Putamen (tissue), 1 donor: ENCODE results near the gene ZNF688.
"Not testable (repeated sequence)": the region's sequence is repeated elsewhere in the genome, so short reads cannot be mapped to it uniquely, and the experiment has no call there.

Experiments used
- DNase-seq: peaks from one replicate; pipeline ENCODE4 v3.0.0-alpha.2; 2016; ENCODE audit warnings: low spot score

Gene ZNF688

DNA sequence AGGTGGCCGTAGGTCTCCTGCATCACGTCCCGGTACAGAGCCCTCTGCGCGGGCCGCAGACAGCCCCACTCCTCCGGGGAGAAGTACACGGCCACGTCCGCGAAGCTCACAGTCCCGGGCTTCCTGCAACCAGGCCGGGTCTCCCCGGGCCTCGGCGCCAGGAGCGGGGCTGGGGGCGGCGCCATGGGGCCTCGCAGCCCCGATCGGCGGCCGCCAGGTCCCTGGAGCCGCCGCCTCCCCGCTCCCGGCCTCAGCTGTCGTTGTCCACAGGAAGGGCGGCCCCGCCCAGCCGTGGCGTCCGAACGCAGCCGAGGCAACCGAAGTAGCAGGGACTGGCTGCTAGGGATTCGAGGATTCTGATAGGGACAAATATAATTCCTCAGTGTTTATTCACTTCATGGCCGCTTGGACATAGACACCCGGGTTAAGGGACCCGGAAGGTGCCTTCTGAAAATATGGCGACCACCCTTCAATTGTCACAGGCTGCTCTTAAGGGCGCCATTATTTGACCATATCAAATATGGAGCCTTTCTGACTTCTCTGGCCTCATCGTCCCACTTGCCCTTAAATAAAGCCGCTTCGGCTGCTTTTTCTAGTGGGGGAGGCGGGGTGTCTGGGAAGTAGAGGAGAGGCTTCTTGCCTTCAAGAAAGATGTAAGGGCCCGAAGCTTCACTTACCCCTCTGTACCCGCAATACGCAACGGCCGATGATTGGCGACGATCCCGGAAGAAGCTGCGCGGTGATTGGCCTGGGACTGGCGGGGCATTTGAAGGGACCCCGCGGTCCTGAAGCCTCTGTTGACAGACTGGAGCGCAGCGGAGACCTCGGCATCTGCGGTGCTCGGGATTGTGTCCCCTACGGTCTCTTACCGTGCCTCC is at the start of gene ZNF688:
TSS of gene ZNF688 (minus strand) at position 270 of the 878 bp plus-strand sequence. CDS start at position 185, 85 bp downstream.
- DNase-seq = peak; percentile 99

DNA sequence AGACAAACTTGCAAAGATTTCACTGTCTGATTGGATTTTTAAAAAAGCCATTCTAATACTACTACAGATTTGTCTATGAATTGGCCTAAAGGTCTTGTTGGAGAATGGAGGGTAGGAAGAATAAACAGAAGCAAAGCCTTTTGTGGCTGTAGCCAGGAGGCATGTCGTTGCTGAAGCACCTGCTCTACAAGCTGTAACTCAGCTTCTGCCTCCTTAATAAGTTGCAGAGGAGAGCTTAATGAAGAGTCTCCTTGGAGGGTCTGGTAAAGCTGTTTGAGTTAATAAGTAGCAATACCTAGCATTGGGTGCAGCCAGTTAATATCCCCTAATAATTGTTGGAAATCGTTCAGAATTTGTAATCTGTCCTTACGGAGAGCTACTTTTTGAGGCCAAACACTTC is 48.7 kb upstream of the ZNF688 start:
- DNase-seq = no peak

DNA sequence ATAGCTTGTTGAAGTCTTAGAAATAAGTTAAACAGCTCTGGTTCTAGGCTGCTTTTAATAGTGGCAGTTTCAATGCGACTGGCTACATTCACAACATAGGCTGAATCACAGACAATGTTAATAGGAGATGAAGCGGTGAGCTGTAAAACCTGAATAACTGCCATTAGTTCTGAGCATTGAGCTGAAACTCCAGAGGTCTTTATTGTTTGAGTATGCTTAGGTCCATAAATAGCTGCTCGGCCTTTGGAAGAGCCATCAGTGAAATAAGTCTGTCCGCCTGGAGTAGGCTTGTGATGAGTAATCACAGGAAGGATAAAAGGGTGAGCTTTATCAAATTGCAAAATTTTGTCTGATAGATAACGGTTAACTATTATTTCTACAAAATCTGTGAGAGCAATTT is 48.1 kb upstream of the ZNF688 start:
- no peak for DNase-seq

DNA sequence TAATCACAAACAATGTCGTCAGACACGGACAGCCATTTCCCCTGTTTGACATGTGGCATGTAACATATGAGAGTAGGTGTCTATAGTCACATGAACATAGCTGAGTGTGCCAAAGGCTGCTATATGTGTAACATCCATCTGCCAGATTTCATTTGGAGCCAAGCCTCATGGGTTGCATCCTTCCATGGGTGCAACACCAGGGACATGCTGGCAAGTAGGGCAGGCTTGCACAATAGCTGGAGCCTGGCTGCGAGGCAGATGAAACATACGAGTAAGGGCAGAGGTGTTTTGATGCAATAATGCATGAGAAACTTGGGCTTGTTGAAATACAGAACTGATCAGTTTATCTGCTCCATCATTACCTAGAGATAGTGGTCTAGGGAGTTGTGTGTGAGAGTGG is 47.7 kb upstream of the ZNF688 start:
- DNase-seq = no peak

DNA sequence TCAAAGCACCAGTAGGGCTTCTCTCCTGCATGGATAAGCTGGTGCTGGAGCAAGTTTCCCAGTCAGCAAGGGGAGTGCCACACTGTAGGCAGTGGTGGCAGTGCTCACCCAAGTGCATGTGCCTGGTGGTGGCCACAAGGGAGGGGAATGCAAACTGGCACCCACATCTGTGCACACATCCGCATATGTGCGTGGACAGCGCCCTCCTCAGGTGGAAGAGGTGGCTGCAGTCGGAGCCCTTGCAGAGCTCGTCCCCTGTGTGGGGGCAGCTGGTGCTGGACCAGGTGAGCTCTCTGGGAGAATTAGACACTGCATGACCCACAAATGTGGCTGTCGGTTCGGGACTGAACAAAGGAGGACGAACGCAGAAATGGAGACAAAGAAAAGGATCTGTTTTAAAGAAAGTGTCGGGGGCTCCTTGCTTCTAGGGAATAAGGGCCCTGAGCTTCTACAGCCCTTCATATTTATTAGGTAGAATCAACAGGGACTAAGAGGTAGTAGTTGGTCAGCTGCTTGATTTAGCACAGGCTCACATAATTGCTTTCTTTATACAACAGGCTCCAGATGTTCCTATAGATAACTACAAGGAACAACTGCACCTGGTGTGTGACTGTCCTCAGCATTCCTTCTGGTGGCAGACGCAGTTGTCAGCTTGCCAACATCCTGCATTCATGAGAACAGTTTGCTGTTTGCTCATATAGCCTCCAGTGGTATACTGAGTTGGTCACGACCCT is 44.0 kb upstream of the ZNF688 start:
- no peak for DNase-seq

DNA sequence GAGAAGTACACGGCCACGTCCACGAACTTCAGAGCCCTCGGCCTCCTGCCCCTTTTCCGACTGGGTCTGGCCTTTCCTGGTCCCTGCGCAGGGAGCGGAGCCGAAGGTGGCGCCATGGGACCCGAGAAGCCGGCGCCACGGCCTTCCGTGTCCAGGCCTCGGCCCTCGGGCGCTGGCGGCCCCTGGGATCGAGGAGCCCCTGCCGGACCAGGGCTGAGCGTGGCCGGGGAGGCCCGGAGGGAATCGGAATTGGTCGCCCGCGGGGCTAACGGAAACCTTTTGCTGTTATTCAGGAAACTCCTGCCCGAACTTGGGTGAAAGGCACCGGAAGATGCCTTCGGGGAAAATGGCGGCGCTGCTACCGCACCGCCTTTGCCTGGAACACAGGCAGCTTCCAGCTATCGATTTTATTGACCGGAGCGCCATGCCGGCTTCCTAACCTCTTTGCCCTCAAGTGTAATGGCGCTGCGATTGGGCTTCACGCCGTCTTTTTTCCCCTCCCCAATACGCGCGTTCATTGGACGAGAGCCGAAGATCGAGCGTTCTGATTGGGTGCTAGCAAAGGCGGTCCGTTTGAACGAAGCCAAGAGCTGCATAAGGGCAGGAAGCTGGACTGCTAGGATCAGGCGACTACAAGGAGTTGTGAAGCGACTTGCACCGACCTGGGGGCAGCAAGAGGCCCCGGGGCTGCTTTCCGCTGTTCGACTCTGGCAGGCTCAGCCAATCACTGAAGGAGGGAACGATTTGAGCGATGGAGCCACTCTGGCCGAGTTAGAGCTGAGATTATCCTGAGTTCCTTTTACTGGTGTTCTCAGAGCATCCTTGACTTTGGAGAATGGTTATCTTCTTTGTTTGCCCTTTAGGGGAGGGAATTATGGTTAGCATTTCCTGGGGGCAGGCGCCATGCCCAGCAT is 38.7 kb upstream of the ZNF688 start, which contains the start of gene ZNF689:
TSS of gene ZNF689 (minus strand) at position 464 of the 914 bp plus-strand sequence. CDS start at position 116, 348 bp downstream.
- DNase-seq = peak; percentile 98

DNA sequence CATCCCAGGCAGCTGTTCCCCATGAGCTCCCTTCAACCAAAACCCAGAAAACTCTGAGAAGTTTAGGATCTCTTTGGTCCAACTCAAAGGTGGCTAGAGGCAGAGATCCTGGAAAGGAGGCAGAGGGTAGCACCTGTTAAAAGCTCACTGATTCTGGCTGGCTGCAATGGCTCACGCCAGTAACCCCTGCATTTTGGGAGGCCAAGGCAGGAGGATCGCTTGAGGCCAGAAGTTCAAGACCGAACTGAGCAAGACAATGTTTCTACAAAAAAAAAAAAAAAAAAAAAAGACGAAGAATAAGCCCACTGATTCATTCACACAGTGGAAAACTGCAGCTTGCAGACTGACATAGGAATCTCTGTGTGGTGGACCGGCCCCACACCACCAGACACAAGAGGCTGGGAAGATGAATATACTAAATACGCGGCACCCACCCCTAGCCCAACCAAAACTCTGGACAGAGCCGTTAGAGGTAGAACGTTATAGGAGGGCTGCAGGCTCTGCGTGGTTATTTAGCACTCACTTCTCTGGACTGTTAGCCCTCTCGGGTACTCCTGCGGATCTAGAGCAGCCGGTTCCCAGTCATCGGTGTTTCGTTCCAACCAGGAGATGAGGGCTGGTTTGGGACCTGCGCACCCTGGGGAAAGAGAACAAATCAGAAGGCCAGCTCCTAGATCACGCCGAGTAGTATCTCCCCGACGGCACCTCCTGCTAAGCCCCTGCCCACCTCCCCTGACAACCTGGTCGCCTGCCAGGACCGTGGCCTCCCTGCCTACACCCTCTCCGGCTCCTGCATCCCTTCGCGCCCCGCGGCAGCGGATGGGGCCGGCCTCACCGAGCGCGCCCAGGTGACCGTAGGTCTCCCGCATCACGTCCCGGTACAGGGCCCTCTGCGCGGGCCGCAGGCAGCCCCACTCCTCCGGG is 37.8 kb upstream of the ZNF688 start:
- DNase-seq = no peak

DNA sequence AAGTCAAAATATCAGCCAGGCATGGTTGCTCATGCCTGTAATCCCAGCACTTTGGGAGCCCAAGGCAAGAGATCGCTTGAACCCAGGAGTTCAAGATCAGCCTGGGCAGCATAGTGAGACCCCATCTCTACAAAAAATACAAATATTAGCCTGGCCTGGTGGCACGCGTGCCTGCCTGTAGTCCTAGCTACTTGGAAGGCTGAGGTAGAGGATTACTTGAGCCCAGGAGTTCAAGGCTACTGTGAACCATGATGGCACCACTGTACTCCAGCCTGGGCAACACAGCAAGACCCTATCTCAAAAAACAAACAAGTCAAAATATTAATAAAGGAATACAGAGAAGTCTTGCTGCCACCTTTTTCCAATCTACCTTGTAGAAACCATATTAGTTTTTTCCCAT is 34.5 kb upstream of the ZNF688 start:
- no peak for DNase-seq

DNA sequence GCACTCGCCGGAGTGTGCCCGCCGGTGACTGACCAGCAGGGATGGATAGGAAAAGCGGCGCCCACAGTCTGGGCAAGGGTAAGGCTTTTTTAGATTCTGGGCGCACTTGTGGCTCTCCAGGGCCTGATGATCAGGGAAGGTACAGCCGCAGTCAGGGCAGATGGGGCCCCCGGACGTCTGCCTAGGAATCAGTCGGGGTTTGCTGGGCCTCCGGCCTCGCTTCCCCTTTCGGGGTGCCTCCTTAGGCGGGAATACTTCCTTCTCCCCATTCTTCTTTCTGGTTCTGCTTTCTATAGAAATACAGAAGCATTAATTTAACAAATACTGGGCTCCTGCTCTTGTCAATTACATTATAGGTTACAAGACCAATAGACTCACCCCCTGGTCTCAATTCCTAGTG is 33.6 kb upstream of the ZNF688 start:
- DNase-seq = no peak

DNA sequence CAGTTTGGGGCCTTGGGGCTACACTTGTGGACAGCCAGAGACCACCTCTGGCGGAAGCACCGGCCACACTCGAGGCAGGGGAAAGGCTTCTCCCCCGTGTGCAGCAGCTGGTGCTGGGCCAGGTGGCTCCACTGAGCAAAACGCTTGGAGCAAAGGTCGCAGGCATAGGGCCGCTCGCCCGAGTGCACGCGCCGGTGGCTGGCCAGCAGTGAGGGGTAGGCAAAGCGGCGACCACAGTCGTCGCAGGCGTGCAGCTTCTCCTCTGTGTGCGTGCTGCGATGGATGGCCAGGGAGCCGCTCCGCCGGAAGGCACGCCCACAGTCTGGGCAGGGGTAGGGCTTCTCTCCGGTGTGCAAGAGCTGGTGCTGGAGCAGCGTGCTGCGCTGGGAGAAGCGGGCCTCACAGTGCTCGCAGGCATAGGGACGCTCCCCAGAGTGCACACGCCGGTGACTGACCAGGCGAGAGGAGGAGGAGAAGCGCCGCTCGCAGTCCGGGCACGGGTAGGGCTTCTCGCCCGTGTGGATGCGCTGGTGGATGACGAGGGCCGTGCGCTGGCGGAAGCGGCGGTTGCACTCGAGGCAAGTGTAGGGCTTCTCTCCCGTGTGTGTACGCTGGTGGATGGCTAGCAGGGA is 32.9 kb upstream of the ZNF688 start:
- no peak for DNase-seq

DNA sequence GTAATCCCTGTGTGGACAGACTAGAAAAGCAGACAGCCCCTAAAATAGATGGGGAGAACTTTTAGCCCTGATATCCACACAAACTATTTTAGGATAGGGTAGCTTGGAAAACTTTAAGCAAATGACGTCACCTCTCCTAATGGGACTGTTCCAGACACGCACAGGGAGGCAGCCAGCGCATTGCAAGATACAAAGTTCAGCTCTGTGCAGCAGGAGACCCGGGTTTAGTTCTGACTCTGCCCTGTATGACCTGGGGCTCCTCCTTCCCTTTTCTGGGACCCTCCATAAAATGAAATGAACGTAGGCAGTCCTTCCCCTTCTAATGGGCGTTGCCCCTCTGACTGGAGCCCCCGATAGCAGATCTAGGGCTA is 32.4 kb upstream of the ZNF688 start:
- no peak for DNase-seq

DNA sequence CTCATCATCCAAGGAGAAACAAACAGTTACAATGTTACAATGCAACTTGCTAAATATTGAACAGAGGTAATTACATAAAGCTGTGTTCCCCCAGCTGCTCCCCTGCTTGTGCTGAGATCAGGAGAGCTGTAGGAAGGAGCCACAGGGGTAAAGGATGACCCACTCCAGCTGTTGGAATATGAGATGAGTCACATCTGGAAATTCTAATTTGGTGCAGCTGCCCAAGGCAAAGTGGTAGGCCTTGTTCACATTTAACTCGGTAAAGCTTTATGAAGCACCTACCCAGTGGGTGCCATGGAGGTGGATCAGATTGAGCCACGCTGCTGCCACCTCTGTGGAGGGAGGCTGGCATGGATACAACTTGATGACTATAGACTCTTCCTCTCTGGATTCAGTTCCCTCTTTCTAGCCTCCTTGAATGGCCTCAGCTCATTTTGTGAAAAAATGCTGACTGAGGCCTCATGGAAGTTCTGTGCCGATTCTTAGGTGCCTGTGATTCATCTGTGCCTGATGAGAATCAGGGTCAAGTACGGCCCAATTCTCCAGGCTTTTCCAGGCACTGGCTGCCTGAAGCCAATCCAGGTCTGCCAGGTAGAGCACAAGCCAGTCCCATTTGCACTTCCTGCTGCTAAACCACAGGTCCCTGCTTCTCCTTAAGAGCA is 31.2 kb upstream of the ZNF688 start:
- no peak for DNase-seq

DNA sequence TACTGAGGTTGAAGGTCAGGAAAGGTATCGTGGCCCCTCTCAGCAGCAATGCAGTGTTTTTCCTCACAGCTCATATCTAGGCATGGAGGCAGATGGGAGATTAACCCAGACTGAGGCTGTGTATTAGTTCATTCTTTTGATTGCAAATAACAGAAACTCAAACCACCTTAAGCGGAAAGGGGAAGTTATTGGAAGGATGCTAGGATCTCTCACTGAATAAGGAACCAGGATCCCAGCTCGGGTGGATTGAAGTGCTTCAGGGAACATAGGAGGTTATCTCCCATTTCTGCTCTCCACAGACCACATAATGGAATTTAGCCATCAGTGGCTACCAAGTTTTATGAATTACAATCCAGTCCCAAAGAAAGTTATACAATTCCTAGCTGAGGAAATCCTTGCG is 30.5 kb upstream of the ZNF688 start:
- DNase-seq = no peak

DNA sequence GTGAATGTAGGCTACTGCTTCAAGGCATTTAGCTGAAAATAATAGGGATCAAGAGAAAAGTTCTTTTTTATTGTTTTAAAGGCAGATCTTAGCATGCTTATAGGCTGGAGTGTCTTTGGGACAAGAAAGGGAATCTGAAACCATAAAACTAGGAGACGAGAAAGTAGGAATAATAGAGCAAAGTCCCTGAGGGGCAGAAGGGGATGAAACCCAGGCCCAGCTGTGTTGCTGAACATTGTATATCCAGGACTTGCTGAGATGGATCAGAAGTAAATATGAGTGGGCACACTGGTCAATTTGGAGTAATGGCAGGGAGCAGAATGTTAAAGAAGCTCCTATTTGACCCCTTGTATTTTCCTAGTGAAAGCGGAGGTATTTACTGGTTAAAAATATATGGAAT is 29.4 kb upstream of the ZNF688 start:
- DNase-seq = no peak

DNA sequence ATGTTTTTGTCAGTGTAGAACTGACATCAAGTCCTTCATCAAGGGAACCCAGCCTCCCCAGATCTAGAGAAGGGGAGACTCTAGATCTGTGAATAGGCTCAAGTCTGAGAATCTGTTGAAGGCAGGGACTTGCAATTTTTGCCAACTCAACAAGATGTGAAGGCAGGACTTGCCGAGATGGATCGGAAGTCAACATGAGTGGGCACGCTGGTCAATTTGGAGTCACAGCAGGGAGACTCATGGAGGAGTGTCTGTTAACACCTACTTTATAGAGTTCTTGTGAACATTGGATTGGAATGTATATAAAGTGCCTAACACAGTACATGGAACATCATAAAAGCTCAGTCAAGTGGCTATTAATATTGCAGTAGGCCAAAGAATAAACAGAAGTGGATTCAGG is 28.7 kb upstream of the ZNF688 start:
- no peak for DNase-seq

DNA sequence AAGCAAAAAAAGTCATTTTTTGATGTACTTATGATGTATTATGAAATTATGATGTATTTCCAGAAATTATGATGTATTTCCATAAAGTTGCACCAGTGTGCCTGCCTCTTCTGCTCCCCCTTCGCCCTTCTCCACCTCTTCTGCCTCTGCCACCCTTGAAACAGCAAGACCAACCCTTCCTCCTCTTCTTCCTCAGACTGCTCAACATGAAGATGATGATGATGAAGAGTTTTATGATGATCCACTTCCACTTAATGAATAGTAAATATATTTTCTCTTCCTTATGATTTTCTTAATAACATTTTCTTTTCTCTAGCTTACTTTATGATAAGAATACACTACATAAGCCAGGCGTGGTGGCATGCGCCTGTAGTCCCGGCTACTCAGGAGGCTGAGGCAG is 21.4 kb upstream of the ZNF688 start:
- DNase-seq = no peak

DNA sequence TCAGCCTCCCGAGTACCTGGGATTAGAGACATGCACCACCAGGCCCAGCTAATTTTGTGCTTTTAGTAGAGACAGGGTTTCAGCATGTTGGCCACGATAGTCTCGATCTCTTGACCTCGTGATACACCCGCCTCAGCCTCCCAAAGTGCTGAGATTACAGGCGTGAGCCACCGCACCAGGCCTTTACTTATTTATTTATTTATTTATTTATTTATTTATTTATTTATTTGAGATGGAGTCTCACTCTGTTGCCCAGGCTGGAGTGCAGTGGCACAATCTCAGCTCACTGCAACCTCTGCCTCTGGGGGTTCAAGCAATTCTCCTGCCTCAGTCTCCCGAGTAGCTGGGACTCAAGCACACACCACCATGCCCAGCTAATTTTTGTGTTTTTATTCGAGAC is 19.4 kb upstream of the ZNF688 start:
- DNase-seq = not testable (repeated sequence)

DNA sequence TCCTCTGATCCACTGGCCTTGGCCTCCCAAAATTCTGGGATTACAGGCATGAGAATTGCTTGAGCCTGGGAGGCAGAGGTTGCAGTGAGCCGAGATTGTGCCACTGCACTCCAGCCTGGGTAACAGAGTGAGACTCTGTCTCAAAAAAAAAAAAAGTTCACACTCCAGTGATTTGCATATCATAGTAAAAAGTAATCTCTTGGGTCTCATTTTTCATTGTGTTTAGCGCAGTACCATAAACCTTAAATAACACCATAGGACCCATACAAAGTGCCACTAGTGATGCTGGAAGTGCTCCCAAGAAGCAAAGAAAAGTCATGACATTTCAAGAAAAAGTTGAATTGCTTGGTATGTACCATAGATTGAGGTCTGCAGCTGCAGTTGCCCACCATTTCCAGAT is 18.1 kb upstream of the ZNF688 start:
- DNase-seq = not testable (repeated sequence)

DNA sequence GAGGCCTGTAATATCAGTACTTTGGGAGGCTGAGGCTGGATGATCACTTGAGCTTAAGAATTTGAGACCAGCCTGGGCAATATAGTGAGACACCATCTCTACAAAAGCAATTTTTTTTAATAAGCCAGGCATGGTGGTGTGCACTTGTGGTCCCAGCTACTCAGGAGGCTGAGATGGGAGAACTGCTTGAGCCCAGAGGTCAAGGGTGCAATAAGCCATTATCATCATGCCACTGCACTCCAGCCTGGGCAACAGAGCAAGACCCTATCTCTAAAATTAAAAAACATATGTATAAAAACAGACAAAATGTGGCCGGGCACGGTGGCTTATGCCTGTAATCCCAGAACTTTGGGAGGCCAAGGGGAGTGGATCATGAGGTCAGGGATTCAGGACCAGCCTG is 17.1 kb upstream of the ZNF688 start:
- no peak for DNase-seq
